Spleen (tissue), 11 donors: ENCODE results near the gene CABP2. TPM values are rescaled to one million over a fixed set of nuclear protein-coding genes. Genes with fewer than 3 reads are reported as not detected.

Experiments
- DNase-seq: peaks from one replicate; pipeline ENCODE4 v3.0.0-alpha.2; 2020
- H3K27ac ChIP-seq, 8 donors: fragments of 200-600 bp; sonication (generic) in 7 of 8; 1 replicate in 4 of 8; 2 replicates in 4 of 8; pipeline versions ENCODE4 v1.5.0 to v1.8.0; 2016 to 2021; ENCODE audit warnings: inconsistent platforms in 4 of 8, mild to moderate bottlenecking in 4 of 8, moderate library complexity in 1 of 8
- H3K27me3 ChIP-seq, 7 donors: fragments of 200-600 bp; sonication (generic) in 6 of 7; replicated peaks in 1 of 7; 1 replicate in 4 of 7; 2 replicates in 3 of 7; pipeline versions ENCODE4 v1.5.0 to v1.8.0; 2016 to 2021; ENCODE audit warnings: inconsistent platforms in 3 of 7, mild to moderate bottlenecking in 1 of 7
- H3K36me3 ChIP-seq, 6 donors: fragments of 200-600 bp; sonication (generic) in 5 of 6; 1 replicate in 4 of 6; 2 replicates in 2 of 6; pipeline versions ENCODE4 v1.5.0 to v1.8.0; 2016 to 2021; ENCODE audit warnings: inconsistent platforms in 2 of 6
- H3K4me1 ChIP-seq, 6 donors: fragments of 200-600 bp; sonication (generic) in 5 of 6; 1 replicate in 3 of 6; 2 replicates in 3 of 6; pipeline versions ENCODE4 v1.5.0 to v1.8.0; 2016 to 2021; ENCODE audit warnings: inconsistent platforms in 3 of 6
- H3K4me3 ChIP-seq, 8 donors: fragments of 200-600 bp; sonication (generic) in 7 of 8; 1 replicate in 4 of 8; 2 replicates in 4 of 8; pipeline versions ENCODE4 v1.5.0 to v1.8.0; 2016 to 2021; ENCODE audit warnings: inconsistent platforms in 4 of 8, mild to moderate bottlenecking in 4 of 8, moderate library complexity in 2 of 8
- H3K9me3 ChIP-seq, 8 donors: fragments of 200-600 bp; sonication (generic) in 7 of 8; 1 replicate in 4 of 8; 2 replicates in 4 of 8; pipeline versions ENCODE4 v1.5.0 to v1.8.0; 2016 to 2021; ENCODE audit warnings: inconsistent platforms in 4 of 8
- CTCF ChIP-seq, 11 experiments: fragments of 200-600 bp in 7 of 11; fragments of 450-650 bp in 4 of 11; sonication (generic) in 4 of 11; IDR thresholded peaks in 8 of 11; conservative IDR thresholded peaks in 3 of 11; 1 replicate in 7 of 11; 2 replicates in 4 of 11; pipeline versions ENCODE4 v1.4.0 to v1.8.0; 2016 to 2021; ENCODE audit warnings: antibody characterized with exemption in 11 of 11, inconsistent platforms in 4 of 11, mild to moderate bottlenecking in 1 of 11
- POLR2A ChIP-seq, 3 donors: fragments of 450-650 bp; IDR thresholded peaks; one replicate each; pipeline ENCODE4 v1.5.1; 2017; ENCODE audit warnings: antibody characterized with exemption in 3 of 3, mild to moderate bottlenecking in 1 of 3
- POLR2AphosphoS5 ChIP-seq, 3 donors: sonication (generic); formaldehyde crosslinking; IDR thresholded peaks; one replicate each; pipeline ENCODE4 v1.5.1; 2017; ENCODE audit warnings: antibody characterized with exemption in 3 of 3
- WGBS, 5 donors: extraction: QIAGEN DNeasy Blood & Tissue Kit in 3 of 5; methylation state at CpG; one replicate each; pipeline versions ENCODE4 v1.1.5 to v1.1.7; 2013 to 2018; 5-methylcytosine and 5-hydroxymethylcytosine counted together
- intact Hi-C: fragments of 100-400 bp; cut with DNase I; formaldehyde crosslinking; loops from one replicate; pipeline ENCODE4 v1.15.0; 2023; ENCODE audit warnings: low total_unique reads
- polyA plus RNA-seq, 3 donors: library from polyadenylated mRNA; stranded (reverse); fragments of 200-250 nt; gene quantifications; one replicate each; pipeline ENCODE4 v1.2.1, GENCODE V29; 2013
- total RNA-seq, 7 donors: library from RNA; depleted of rRNA in 3 of 7; stranded (reverse); fragments of >200 nt in 3 of 7; fragmentation: NEBNext Ultra II Directional in 4 of 7; extraction: Animal tissue kit (Norgen Biotek cat#: 25700) in 4 of 7; gene quantifications; one replicate each; pipeline versions ENCODE4 v1.1.0 to v1.2.1, GENCODE V29; 2016 to 2021
- donor health status: healthy with polysubstance abuse.
- donor health status: DM: no; HTN: no; CAD: no; lungs with moderate emphysema.
- donor health status: DM: no; HTN: no; CAD: no.
- donor health status: Bipolar disorder and iron deficiency.
- donor health status: healthy.
- donor health status: DM: no; HTN: no; CAD: no.
- donor health status: DM: yes; HTN: yes; CAD: no.

Gene CABP2
- total and polyA plus RNA-seq, 10 donors: not detected

- Histone ChIP-seq H3K9me3 (no peaks in the 10 kb centered on the region), H3K36me3 (no peaks in the 10 kb centered on the region), H3K4me3 (no peak overlapping the region), H3K4me1 (peaks cover 0 to 13% (median 4%) of the 10 kb centered on the region in 6 donors), H3K27me3 (peaks cover 0 to 6% (median 0%) of the 10 kb centered on the region in 7 donors), H3K27ac (no peak overlapping the region)
- TF ChIP-seq CTCF (IDR thresholded peaks at IDR 0.05 in 8 of 11, conservative IDR thresholded peaks at IDR 0.05 in 3 of 11) (no peak), POLR2AphosphoS5 (IDR thresholded peaks at IDR 0.05) (no peak), POLR2A (IDR thresholded peaks at IDR 0.05) (no peak)
- DNase-seq: no peak
- 69 to 87% (median 77%) methylated on average over 2 of the region's 2 CpGs for WGBS, 5 donors
- intact Hi-C loops: no loop called here
Observed at GRCh38 chr11:67543585-67543984, 20.3 kb upstream of the CABP2 start.

DNA sequence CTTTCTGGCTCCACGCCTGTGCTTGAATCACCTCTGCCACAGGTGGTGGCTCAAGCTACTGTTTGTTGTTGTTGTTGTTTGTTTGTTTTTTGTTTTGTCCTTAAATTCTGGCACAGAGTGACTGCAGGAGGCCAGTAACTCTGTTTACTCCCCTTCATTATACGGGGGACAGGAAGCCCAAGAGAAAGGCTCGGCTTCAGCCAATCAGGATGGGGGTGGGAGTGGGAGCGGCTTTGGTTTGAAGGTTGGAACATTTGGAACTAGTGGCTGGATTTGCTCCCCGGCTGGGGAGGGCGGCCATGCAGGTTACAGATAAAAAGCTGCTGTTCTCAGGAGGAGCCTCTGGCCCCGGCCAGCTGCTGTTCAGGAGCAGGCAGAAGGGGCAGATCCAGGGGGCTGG lies 19.7 kb upstream of the CABP2 start:
- intact Hi-C loops: no loop called here
- H3K9me3 ChIP-seq: no peaks in the 10 kb centered on the region
- no peaks in the 10 kb centered on the region for H3K36me3 ChIP-seq
- 65 to 89% (median 72%) methylated on average over 6 to 7 of the region's 7 CpGs for WGBS, 5 donors
- TF ChIP-seq CTCF (IDR thresholded peaks at IDR 0.05 in 8 of 11, conservative IDR thresholded peaks at IDR 0.05 in 3 of 11) (no peak), POLR2AphosphoS5 (IDR thresholded peaks at IDR 0.05) (no peak), POLR2A (IDR thresholded peaks at IDR 0.05) (no peak)
- H3K4me1 ChIP-seq: peaks cover 0 to 13% (median 4%) of the 10 kb centered on the region in 6 donors
- H3K4me3 ChIP-seq: no peak overlapping the region
- peaks cover 0 to 6% (median 0%) of the 10 kb centered on the region in 7 donors for H3K27me3 ChIP-seq
- H3K27ac ChIP-seq: no peak overlapping the region
- no peak for DNase-seq

DNA sequence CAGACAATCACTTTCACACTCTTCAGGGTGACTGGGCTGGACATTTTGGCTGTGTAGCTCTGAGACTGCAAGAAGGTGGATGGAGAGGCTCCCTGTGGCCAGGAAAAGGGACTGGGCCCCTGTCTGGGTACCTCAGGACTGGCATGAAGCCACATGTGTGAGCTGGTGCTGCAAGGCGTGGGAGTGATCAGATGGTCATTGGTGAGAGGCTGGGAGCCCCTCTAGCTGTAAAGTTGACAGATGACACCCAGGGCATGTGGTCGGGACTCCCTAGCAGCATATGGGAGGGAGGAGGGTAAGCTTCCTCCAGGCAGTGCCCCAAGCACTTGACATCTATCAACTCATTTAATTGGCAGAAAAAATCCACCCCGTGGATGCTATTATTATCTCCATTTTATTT lies 18.9 kb upstream of the CABP2 start:
- no peak overlapping the region for H3K27ac ChIP-seq
- no peaks in the 10 kb centered on the region for H3K9me3 ChIP-seq
- peaks cover 0 to 13% (median 4%) of the 10 kb centered on the region in 6 donors for H3K4me1 ChIP-seq
- 48 to 81% (median 58%) methylated on average over 3 of the region's 3 CpGs for WGBS, 5 donors
- intact Hi-C loops: no loop called here
- no peak overlapping the region for H3K4me3 ChIP-seq
- no peak for DNase-seq
- peaks cover 0 to 6% (median 0%) of the 10 kb centered on the region in 7 donors for H3K27me3 ChIP-seq
- TF ChIP-seq POLR2AphosphoS5 (IDR thresholded peaks at IDR 0.05) (no peak), POLR2A (IDR thresholded peaks at IDR 0.05) (no peak), CTCF (IDR thresholded peaks at IDR 0.05 in 8 of 11, conservative IDR thresholded peaks at IDR 0.05 in 3 of 11) (no peak)
- H3K36me3 ChIP-seq: no peaks in the 10 kb centered on the region

DNA sequence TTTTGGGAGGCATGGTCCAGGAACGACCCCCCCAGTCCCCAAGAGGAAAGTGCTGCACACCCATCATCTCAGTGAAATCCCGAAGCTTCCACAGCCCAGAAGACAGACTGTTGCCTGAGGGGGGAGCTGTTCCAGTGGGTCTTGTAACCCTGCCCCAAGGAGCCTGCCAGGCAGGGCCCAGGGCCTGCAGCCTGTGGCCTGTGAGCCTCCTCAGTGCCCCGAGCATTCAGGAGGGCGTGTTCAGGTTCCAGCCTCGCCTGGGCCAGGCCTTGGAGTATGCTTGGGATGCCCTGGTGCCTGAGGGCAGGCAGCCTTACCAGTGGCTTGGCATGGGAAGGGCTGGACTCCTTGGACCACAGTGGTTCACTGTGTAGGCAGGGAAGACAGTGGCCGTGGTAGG lies 18.0 kb upstream of the CABP2 start:
- DNase-seq: no peak
- intact Hi-C loops: no loop called here
- 83 to 97% (median 92%) methylated on average over 5 to 6 of the region's 6 CpGs for WGBS, 5 donors
- H3K9me3 ChIP-seq: no peaks in the 10 kb centered on the region
- H3K27ac ChIP-seq: no peak overlapping the region
- H3K36me3 ChIP-seq: no peaks in the 10 kb centered on the region
- no peak overlapping the region for H3K4me3 ChIP-seq
- H3K27me3 ChIP-seq: peaks cover 0 to 6% (median 0%) of the 10 kb centered on the region in 7 donors
- TF ChIP-seq POLR2AphosphoS5 (IDR thresholded peaks at IDR 0.05) (no peak), CTCF (IDR thresholded peaks at IDR 0.05 in 8 of 11, conservative IDR thresholded peaks at IDR 0.05 in 3 of 11) (no peak), POLR2A (IDR thresholded peaks at IDR 0.05) (no peak)
- peaks cover 0 to 13% (median 4%) of the 10 kb centered on the region in 6 donors for H3K4me1 ChIP-seq
